GM12878 (cell line): ENCODE results near the gene MAP2K1. TPM values are rescaled to one million over a fixed set of nuclear protein-coding genes. Genes with fewer than 3 reads are reported as not detected.

ENCODE experiments used
- ATF2 ChIP-seq: IDR thresholded peaks from 2 replicates; pipeline ENCODE4 v1.6.1; 2012; ENCODE audit warnings: low read length, inconsistent platforms
- BHLHE40 ChIP-seq, 2 experiments: fragments of 450-650 bp in 1 of 2; IDR thresholded peaks; 2 replicates each; pipeline ENCODE4 v1.6.1; 2011 to 2017; ENCODE audit warnings: low read depth in 2 of 2, borderline replicate concordance in 1 of 2, improper control_type of control experiment in 1 of 2, low read length in 1 of 2, mild to moderate bottlenecking in 1 of 2
- CBX5 ChIP-seq: sonication (generic); IDR thresholded peaks from 2 replicates; pipeline ENCODE4 v1.6.1; 2016; ENCODE audit warnings: low read depth, moderate library complexity, mild to moderate bottlenecking, inconsistent platforms
- CHD4 ChIP-seq: fragments of 200-600 bp; sonication (generic); IDR thresholded peaks from 2 replicates; pipeline ENCODE4 v1.6.1; 2016; ENCODE audit warnings: mild to moderate bottlenecking
- CUX1 ChIP-seq: IDR thresholded peaks from 2 replicates; pipeline ENCODE4 v1.6.1; 2012; ENCODE audit warnings: improper control_type of control experiment, low read depth, low read length; ENCODE audit not compliant: insufficient replicate concordance
- E2F4 ChIP-seq: IDR thresholded peaks from 2 replicates; pipeline ENCODE4 v1.6.1; 2012; ENCODE audit warnings: low read depth, low read length, improper control_type of control experiment
- EED ChIP-seq: sonication (generic); IDR thresholded peaks from 2 replicates; pipeline ENCODE4 v1.6.1; 2016; ENCODE audit warnings: antibody characterized with exemption, low read depth
- HDAC2 ChIP-seq: fragments of 200-600 bp; sonication (generic); IDR thresholded peaks from 2 replicates; pipeline ENCODE4 v1.6.1; 2017
- NR2C1 ChIP-seq: fragments of 450-650 bp; IDR thresholded peaks from 2 replicates; pipeline ENCODE4 v1.6.1; 2017; ENCODE audit warnings: antibody characterized with exemption, mild to moderate bottlenecking, moderate library complexity
- POLR2AphosphoS5 ChIP-seq: IDR thresholded peaks from 2 replicates; pipeline ENCODE4 v1.6.1; 2011; ENCODE audit warnings: mild to moderate bottlenecking, low read length, inconsistent platforms
- RAD21 ChIP-seq: IDR thresholded peaks from 2 replicates; pipeline ENCODE4 v1.6.1; 2011; ENCODE audit warnings: mild to moderate bottlenecking, low read depth, low read length, moderate library complexity; ENCODE audit not compliant: insufficient read depth
- SMAD5 ChIP-seq: IDR thresholded peaks from 2 replicates; pipeline ENCODE4 v1.6.1; 2016; ENCODE audit warnings: antibody characterized with exemption, low read depth
- SPI1 ChIP-seq: IDR thresholded peaks from 2 replicates; pipeline ENCODE4 v1.6.1; 2011; ENCODE audit warnings: low read depth, mild to moderate bottlenecking, low read length, moderate library complexity, borderline replicate concordance; ENCODE audit not compliant: insufficient read depth
- SRF ChIP-seq, 2 experiments: IDR thresholded peaks; 2 replicates each; pipeline ENCODE4 v1.6.1; 2011; ENCODE audit warnings: low read depth in 2 of 2, low read length in 2 of 2, mild to moderate bottlenecking in 1 of 2, moderate library complexity in 1 of 2
- TARDBP ChIP-seq: IDR thresholded peaks from 2 replicates; pipeline ENCODE4 v1.6.1; 2016; ENCODE audit warnings: borderline replicate concordance
- USF1 ChIP-seq: IDR thresholded peaks from 2 replicates; pipeline ENCODE4 v1.6.1; 2011; ENCODE audit warnings: borderline replicate concordance, low read depth, mild to moderate bottlenecking, moderate library complexity, mixed read lengths, low read length; ENCODE audit not compliant: insufficient read depth; ENCODE audit errors: extremely low read length
- ZNF622 ChIP-seq: fragments of 450-650 bp; IDR thresholded peaks from 2 replicates; pipeline ENCODE4 v1.6.1; 2017; ENCODE audit warnings: mild to moderate bottlenecking, inconsistent platforms
- polyA plus RNA-seq, 11 experiments: library from polyadenylated mRNA; depleted of rRNA in 4 of 11; unstranded in 6 of 11; stranded (reverse) in 5 of 11; fragments of >200 nt; fragmentation: Nextera tagmentation in 4 of 11; fragmentation: Illumina TruSeq in 1 of 11; extraction: Ambion mirVana in 4 of 11; extraction: Trizol in 1 of 11; gene quantifications; 1 replicate in 1 of 11; 2 replicates in 10 of 11; pipeline versions ENCODE4 v1.2.1 to v1.2.3, GENCODE V29; 2011 to 2016; ENCODE audit warnings: inconsistent platforms in 2 of 11, missing spikeins in 2 of 11, low read depth in 1 of 11
- total RNA-seq, 4 experiments: library from RNA; depleted of rRNA in 3 of 4; stranded (reverse); fragments of >200 nt in 3 of 4; fragmentation: Illumina TruSeq in 1 of 4; extraction: Trizol in 1 of 4; gene quantifications; 2 replicates each; pipeline versions ENCODE4 v1.2.1 to v1.2.3, GENCODE V29; 2013 to 2021

MAP2K1 gene
- total and polyA plus RNA-seq, 10 of the 15 experiments (the other 5 are each of a cell fraction or from before 2014, with no cell fraction given), result 11.2 to 112 (median 56.6) TPM

- TF ChIP-seq HDAC2, result no peak
- no peak for TF ChIP-seq SRF (IDR thresholded peaks at IDR 0.05; ENCODE audit: low read depth in 2 of 2, low read length in 2 of 2)
- no peak for TF ChIP-seq NR2C1
- TF ChIP-seq POLR2AphosphoS5, result no peak
- no peak for TF ChIP-seq CUX1
- TF ChIP-seq ZNF622, result no peak
- no peak for TF ChIP-seq SPI1
- TF ChIP-seq ATF2, result no peak
- TF ChIP-seq E2F4, result no peak
- no peak for TF ChIP-seq CBX5
- TF ChIP-seq SMAD5, result no peak
- TF ChIP-seq EED, result peak; percentile 93
- no peak for TF ChIP-seq CHD4
- TF ChIP-seq USF1, result no peak
- peak; percentile 27; the same call in 1 of the 2 replicates for TF ChIP-seq RAD21
- TF ChIP-seq BHLHE40 (IDR thresholded peaks at IDR 0.05; ENCODE audit: borderline replicate concordance in 1 of 2, low read depth in 2 of 2, low read length in 1 of 2), result 0 out of 4 replicates have a peak, but pooled peaks of 1 of the 2 experiments have one; percentile 14
- TF ChIP-seq TARDBP, result no peak
These were observed 14.7 kb downstream of the MAP2K1 start (continued) for GRCh38 chr15:66401130-66402021.
